Activated CD8-positive, alpha-beta T cell treated with anti-CD3 and anti-CD28 coated beads for 36 hours (primary cell): ENCODE measurements around the gene RAD51B. TPM values are rescaled to one million over a fixed set of nuclear protein-coding genes. Genes with fewer than 3 reads are reported as not detected.

Source experiments
- ATAC-seq: fragments of 200-7000 bp; cut with Tn5 transposase; one replicate; pipeline ENCODE4 v1.10.0; 2021; ENCODE audit warnings: mild to moderate bottlenecking, moderate library complexity
- CTCF ChIA-PET: fragments of 350-600 bp; sonication (Branson Sonifier 250); formaldehyde crosslinking; loops from one replicate; lab custom pipeline; 2021; ENCODE audit warnings: antibody characterized with exemption; lab: Charles Lee
- POLR2A ChIA-PET: fragments of 350-600 bp; sonication (Branson Sonifier 250); formaldehyde crosslinking; loops from one replicate; lab custom pipeline; 2021; ENCODE audit warnings: antibody characterized with exemption; lab: Charles Lee
- DNase-seq: peaks from one replicate; pipeline ENCODE4 v3.0.0-alpha.2; 2020
- H3K27ac Mint-ChIP-seq: one replicate; pipeline ENCODE4 v1.8.0; 2021; ENCODE audit warnings: mild to moderate bottlenecking, mixed read lengths
- H3K27me3 Mint-ChIP-seq: one replicate; pipeline ENCODE4 v1.8.0; 2021; ENCODE audit warnings: mixed read lengths
- H3K36me3 Mint-ChIP-seq: one replicate; pipeline ENCODE4 v1.8.0; 2021; ENCODE audit warnings: low read depth, mixed read lengths
- H3K4me1 Mint-ChIP-seq: one replicate; pipeline ENCODE4 v1.8.0; 2021; ENCODE audit warnings: low read depth, mixed read lengths
- H3K4me3 Mint-ChIP-seq: one replicate; pipeline ENCODE4 v1.8.0; 2021; ENCODE audit warnings: mild to moderate bottlenecking, moderate library complexity, mixed read lengths
- H3K9me3 Mint-ChIP-seq: one replicate; pipeline ENCODE4 v1.8.0; 2021; ENCODE audit warnings: mixed read lengths
- intact Hi-C: fragments of 100-400 bp; cut with micrococcal nuclease; formaldehyde crosslinking; loops from one replicate; pipeline ENCODE4 v1.10.0; 2022
- total RNA-seq, 2 experiments: library from RNA; stranded (reverse); gene quantifications; one replicate each; pipeline ENCODE4 v1.2.3, GENCODE V29; 2021
- TF ChIP-seq, protein P1 (sequence below): fragments of 200-600 bp; IDR thresholded peaks from one replicate; pipeline ENCODE4 v1.8.0; 2022; ENCODE audit warnings: antibody characterized with exemption, mild to moderate bottlenecking

RAD51B gene
- total RNA-seq, 2 experiments from 2014 or later = 38.2 to 40.6 TPM

DNA sequence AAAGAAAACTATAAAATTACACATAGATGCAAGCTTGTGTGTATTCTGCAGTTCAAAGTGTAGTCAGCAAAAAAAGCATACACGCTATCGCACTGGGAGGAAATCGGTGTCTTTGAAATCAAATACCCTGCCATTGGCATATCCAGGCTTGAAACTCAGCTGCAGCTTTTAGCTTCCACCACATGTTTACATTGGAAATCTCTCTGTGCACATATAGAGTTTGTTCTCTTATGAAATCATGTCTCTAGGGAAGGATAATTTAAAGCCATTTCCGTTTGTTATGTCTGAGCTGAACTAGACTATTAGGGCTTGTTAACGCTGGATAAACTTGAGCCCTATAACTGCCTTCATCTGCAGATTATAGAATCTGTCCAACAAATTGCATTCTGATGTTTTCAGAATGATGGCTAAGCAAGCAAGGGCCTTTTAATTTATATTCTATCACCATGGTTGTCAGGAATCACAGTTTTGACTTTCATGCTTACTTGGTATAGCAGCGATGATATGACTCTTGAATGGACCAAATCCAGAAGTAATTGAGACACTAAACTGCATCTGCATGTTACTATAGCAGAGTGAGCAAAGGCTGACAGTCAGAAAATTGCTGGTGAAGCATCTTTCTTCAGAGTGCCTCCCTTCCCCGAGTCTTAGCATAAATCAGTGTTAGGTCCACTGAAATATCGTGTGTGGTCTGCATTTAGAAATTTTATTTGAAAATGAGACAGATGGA, 530.5 kb downstream of the RAD51B start:
- peaks cover 4% of the 10 kb centered on the region for H3K36me3 Mint-ChIP-seq
- peaks cover 3% of the 10 kb centered on the region for H3K9me3 Mint-ChIP-seq
- intact Hi-C loops = no loop called here
- H3K4me1 Mint-ChIP-seq = no peaks in the 10 kb centered on the region
- DNase-seq (no peak), ATAC-seq (no peak)
- no peak overlapping the region for H3K4me3 Mint-ChIP-seq
- H3K27ac Mint-ChIP-seq = no peak overlapping the region
- ChIA-PET CTCF (interaction anchor here (1.3 kb wide), 1 partner anchor 30 kb away, joined by 3 read pairs; no protein-coding TSS in a partner anchor), POLR2A (no interaction called here)
- no peaks in the 10 kb centered on the region for H3K27me3 Mint-ChIP-seq
- TF ChIP-seq, protein P1, sequence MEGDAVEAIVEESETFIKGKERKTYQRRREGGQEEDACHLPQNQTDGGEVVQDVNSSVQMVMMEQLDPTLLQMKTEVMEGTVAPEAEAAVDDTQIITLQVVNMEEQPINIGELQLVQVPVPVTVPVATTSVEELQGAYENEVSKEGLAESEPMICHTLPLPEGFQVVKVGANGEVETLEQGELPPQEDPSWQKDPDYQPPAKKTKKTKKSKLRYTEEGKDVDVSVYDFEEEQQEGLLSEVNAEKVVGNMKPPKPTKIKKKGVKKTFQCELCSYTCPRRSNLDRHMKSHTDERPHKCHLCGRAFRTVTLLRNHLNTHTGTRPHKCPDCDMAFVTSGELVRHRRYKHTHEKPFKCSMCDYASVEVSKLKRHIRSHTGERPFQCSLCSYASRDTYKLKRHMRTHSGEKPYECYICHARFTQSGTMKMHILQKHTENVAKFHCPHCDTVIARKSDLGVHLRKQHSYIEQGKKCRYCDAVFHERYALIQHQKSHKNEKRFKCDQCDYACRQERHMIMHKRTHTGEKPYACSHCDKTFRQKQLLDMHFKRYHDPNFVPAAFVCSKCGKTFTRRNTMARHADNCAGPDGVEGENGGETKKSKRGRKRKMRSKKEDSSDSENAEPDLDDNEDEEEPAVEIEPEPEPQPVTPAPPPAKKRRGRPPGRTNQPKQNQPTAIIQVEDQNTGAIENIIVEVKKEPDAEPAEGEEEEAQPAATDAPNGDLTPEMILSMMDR = no peak

DNA sequence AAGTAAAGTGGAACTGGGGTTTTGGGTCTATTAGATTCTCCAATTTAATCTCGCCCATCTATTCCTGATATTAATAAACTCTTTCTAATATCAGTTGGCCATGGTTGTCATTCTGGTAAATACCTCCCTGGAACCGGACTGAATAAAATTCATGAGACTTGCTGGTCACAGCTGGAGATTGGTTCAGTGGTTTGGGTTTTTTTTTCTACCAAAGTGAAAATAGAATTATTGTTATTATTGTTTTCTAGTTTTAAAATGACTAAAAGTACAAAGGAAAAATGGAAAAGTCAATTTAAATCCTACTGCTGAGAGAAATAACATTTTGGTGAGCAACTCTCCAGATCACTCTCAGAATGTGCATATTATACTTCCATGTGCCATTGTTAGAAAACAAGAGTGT, 535.8 kb downstream of the RAD51B start:
- H3K36me3 Mint-ChIP-seq = no peaks in the 10 kb centered on the region
- ChIA-PET POLR2A (no interaction called here), CTCF (interaction anchor here (0.9 kb wide), 1 partner anchor 9 kb away, joined by 4 read pairs; no protein-coding TSS in a partner anchor)
- intact Hi-C loops = no loop called here
- TF ChIP-seq, protein P1 = no peak
- H3K4me3 Mint-ChIP-seq = no peak overlapping the region
- H3K27ac Mint-ChIP-seq = no peak overlapping the region
- peaks cover 14% of the 10 kb centered on the region for H3K4me1 Mint-ChIP-seq
- no peaks in the 10 kb centered on the region for H3K9me3 Mint-ChIP-seq
- H3K27me3 Mint-ChIP-seq = no peaks in the 10 kb centered on the region
- no peak for ATAC-seq
- DNase-seq = no peak

DNA sequence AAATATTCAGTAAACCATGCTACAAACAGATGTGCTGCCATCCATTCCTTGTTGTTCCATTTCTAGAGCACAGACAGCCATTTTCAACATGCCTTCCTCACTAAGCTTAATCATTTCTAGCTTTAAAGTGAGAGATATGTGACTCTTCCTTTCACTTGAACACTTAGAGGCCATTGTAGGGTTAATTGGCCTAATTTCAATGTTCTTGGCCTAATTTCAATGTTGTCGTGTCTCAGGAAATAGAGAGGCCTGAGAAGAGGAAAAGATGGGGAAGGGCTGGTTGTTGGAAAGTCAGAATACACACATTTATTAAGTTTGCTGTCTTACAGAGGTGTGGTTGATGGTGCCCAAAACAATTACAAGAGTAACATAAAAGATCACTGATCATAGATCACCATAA, 538.2 kb downstream of the RAD51B start:
- TF ChIP-seq, protein P1 = no peak
- Mint-ChIP-seq H3K9me3 (no peaks in the 10 kb centered on the region), H3K27me3 (no peaks in the 10 kb centered on the region), H3K27ac (no peak overlapping the region), H3K4me1 (peaks cover 15% of the 10 kb centered on the region), H3K4me3 (no peak overlapping the region), H3K36me3 (no peaks in the 10 kb centered on the region)
- DNase-seq (no peak), ATAC-seq (no peak)
- intact Hi-C loops = no loop called here
- CTCF ChIA-PET = interaction anchor here (1.2 kb wide), 1 partner anchor 109 kb away, joined by 3 read pairs; no protein-coding TSS in a partner anchor
- POLR2A ChIA-PET = interaction anchor here (0.9 kb wide), 1 partner anchor 75 kb away, joined by 3 read pairs; no protein-coding TSS in a partner anchor

DNA sequence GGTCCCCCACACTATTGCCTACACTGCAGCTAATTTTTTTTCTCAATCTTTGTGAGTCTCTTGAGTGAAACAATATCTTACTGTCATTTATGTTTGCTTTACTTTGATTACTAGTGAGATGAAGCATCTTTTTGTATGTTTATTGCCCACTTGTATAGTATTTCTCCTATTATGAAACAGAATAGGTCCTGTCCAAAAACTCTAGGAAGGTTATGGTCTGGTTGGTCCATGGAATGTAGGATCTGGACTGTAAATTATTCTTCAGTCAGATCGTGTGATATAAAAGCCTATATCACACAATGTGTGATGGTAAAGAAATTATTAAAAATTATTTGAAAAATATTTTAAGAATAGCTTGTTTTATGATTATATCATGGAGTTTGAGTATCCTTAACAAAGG, 538.9 kb downstream of the RAD51B start:
- CTCF ChIA-PET = interaction anchor here (1.0 to 1.2 kb wide), 3 partner anchors 17 to 150 kb away, joined by 3 to 4 read pairs (median 3); no protein-coding TSS in a partner anchor
- POLR2A ChIA-PET = no interaction called here

More for the DNA sequence above, 538.9 kb downstream of the RAD51B start:
- H3K9me3 Mint-ChIP-seq = no peaks in the 10 kb centered on the region
- TF ChIP-seq, protein P1 = no peak
- H3K36me3 Mint-ChIP-seq = no peaks in the 10 kb centered on the region
- ATAC-seq (no peak), DNase-seq (no peak)
- no peak overlapping the region for H3K4me3 Mint-ChIP-seq
- intact Hi-C loops = no loop called here
- peaks cover 17% of the 10 kb centered on the region for H3K4me1 Mint-ChIP-seq
- H3K27me3 Mint-ChIP-seq = no peaks in the 10 kb centered on the region
- no peak overlapping the region for H3K27ac Mint-ChIP-seq
